Measurements from ENCODE around the gene NRXN3.

The NRXN3 gene

GRCh38 chr14:78141590-78141989 lies 28.6 kb upstream of the NRXN3 start:
- Histone ChIP-seq H3K9me3 (no peaks in the 10 kb centered on the region), H3K4me3 (no peak overlapping the region), H3K9ac (no peak overlapping the region), H3K4me2 (no peak overlapping the region), H3K4me1 (no peaks in the 10 kb centered on the region), H3K36me3 (no peaks in the 10 kb centered on the region), H3K27ac (no peak overlapping the region), H4K20me1 (no peaks in the 10 kb centered on the region), H3K27me3 (no peaks in the 10 kb centered on the region)
- TF ChIP-seq Cebpa-rat (IDR thresholded peaks at IDR 0.05): no peak

DNA sequence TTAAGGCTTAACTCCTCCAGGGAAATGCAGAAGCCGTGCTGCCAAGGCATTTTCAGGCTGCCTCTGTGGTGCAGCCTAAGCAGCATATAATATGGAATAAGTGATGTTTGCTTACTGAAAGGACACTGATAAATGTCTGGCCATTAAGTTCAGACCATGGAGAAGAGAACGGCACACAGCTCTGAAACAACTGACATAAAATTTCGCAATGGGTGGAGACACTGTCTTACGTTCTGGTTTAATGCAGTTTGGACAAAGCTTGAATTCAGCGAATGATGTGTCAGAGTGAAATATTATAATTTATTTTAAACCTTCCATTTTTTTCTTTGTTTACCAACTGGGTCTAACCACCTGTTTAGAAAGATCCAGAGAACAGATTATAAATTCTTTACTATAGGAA lies 27.2 kb upstream of the NRXN3 start:
- no peak for TF ChIP-seq Cebpa-rat (IDR thresholded peaks at IDR 0.05)
- Histone ChIP-seq H3K4me3 (no peak overlapping the region), H3K27ac (no peak overlapping the region), H3K27me3 (no peaks in the 10 kb centered on the region), H4K20me1 (no peaks in the 10 kb centered on the region), H3K36me3 (no peaks in the 10 kb centered on the region), H3K9ac (no peak overlapping the region), H3K4me1 (no peaks in the 10 kb centered on the region), H3K4me2 (no peak overlapping the region), H3K9me3 (no peaks in the 10 kb centered on the region)

- Histone ChIP-seq H3K36me3 (no peaks in the 10 kb centered on the region), H3K4me1 (no peaks in the 10 kb centered on the region), H3K27me3 (no peaks in the 10 kb centered on the region), H3K9me3 (no peaks in the 10 kb centered on the region), H3K4me2 (no peak overlapping the region), H3K9ac (no peak overlapping the region), H3K27ac (no peak overlapping the region), H4K20me1 (no peaks in the 10 kb centered on the region), H3K4me3 (no peak overlapping the region)
- TF ChIP-seq Cebpa-rat (IDR thresholded peaks at IDR 0.05): no peak
These were observed 26.6 kb upstream of the NRXN3 start for GRCh38 chr14:78143489-78144145.

DNA sequence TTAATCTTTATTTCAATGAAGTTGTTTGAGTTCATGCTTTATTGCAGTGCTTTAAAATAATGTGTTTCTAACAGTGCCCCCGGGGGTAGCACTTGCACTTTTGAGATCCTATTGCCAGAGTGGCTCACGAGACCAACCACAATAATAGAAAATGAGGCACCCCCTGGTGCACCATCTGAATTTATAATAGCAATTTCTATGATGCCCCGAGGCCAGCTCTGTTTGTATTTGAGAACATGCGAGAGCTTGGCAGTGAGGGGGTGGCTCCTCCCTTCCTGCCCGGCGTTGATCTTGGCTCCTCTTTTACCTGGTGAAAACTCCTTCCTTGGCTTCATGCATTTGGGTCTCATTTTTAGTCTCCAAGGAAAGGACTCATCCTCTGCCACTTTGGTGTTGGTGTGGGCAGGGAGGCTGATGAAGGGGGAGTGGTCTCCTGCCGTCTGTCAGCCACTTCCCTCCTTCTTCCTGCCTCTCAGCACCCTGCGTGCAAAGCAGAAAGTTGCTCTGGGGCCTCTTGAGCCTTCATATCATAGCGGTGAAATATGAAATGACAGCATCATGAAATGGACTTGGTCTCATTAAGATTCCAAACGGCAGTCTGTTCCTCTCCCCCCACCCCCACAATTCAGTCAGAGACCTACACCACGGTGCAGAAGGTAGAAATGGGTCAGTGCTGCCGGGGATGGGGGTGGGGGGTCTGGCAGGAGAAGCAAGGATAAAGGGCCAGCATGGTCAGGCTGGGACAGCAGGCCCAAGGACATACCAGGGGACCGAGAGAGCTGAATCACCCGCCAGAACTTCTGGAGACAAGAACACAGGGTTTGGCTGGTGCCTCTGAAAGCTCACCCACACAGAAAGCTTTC lies 17.7 kb upstream of the NRXN3 start:
- Histone ChIP-seq H3K27me3 (no peaks in the 10 kb centered on the region), H3K4me2 (peak overlapping the region; percentile 40), H4K20me1 (no peaks in the 10 kb centered on the region), H3K27ac (no peak overlapping the region), H3K9ac (no peak overlapping the region), H3K36me3 (no peaks in the 10 kb centered on the region), H3K4me3 (no peak overlapping the region), H3K9me3 (no peaks in the 10 kb centered on the region), H3K4me1 (peaks cover 9% of the 10 kb centered on the region)
- TF ChIP-seq Cebpa-rat (IDR thresholded peaks at IDR 0.05): no peak

GRCh38 chr14:78153064-78153341 lies 17.2 kb upstream of the NRXN3 start:
- peak overlapping the region; percentile 40 for H3K4me2 ChIP-seq
- no peaks in the 10 kb centered on the region for H4K20me1 ChIP-seq
- H3K9me3 ChIP-seq: no peaks in the 10 kb centered on the region
- TF ChIP-seq Cebpa-rat (IDR thresholded peaks at IDR 0.05): no peak
- H3K9ac ChIP-seq: no peak overlapping the region
- no peaks in the 10 kb centered on the region for H3K27me3 ChIP-seq
- H3K27ac ChIP-seq: no peak overlapping the region
- no peaks in the 10 kb centered on the region for H3K36me3 ChIP-seq
- no peak overlapping the region for H3K4me3 ChIP-seq
- peaks cover 9% of the 10 kb centered on the region for H3K4me1 ChIP-seq

DNA sequence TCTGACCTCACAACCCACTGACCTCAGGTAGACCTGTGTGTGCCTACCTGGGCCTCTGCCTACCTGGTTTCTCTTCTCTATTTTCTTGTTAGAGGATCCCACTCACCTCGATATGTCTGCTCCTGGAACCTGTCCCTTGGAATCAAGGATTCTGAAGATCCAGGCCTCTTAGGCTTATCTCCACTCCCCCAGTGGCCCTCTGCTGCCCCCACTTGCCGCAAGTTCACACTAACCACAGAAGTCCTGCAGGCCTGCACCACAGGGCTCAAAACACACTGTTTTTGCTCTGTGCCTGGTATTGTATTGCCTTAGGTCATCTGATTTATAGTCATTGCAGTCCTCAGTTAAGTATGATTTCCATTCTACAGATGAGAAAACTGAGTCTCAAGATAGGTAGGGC lies 15.3 kb upstream of the NRXN3 start:
- Histone ChIP-seq H3K4me1 (peaks cover 9% of the 10 kb centered on the region), H4K20me1 (0 out of 2 replicates have a peak, but pooled peaks cover 7% of the 10 kb centered on the region), H3K27me3 (no peaks in the 10 kb centered on the region), H3K27ac (no peak overlapping the region), H3K4me3 (no peak overlapping the region), H3K36me3 (no peaks in the 10 kb centered on the region), H3K9me3 (no peaks in the 10 kb centered on the region), H3K9ac (no peak overlapping the region), H3K4me2 (no peak overlapping the region)
- TF ChIP-seq Cebpa-rat (IDR thresholded peaks at IDR 0.05): no peak

- 0 out of 2 replicates have a peak, but pooled peaks cover 7% of the 10 kb centered on the region for H4K20me1 ChIP-seq
- no peak overlapping the region for H3K4me2 ChIP-seq
- H3K9ac ChIP-seq: no peak overlapping the region
- H3K9me3 ChIP-seq: no peaks in the 10 kb centered on the region
- H3K4me1 ChIP-seq: peaks cover 9% of the 10 kb centered on the region
- H3K36me3 ChIP-seq: no peaks in the 10 kb centered on the region
- H3K27me3 ChIP-seq: no peaks in the 10 kb centered on the region
- H3K27ac ChIP-seq: no peak overlapping the region
- H3K4me3 ChIP-seq: no peak overlapping the region
- TF ChIP-seq Cebpa-rat (IDR thresholded peaks at IDR 0.05): no peak
These were observed 14.0 kb upstream of the NRXN3 start for GRCh38 chr14:78156196-78156595.

- H3K4me1 ChIP-seq: peaks cover 3% of the 10 kb centered on the region
- H4K20me1 ChIP-seq: 0 out of 2 replicates have a peak, but pooled peaks cover 7% of the 10 kb centered on the region
- H3K4me3 ChIP-seq: no peak overlapping the region
- no peak for TF ChIP-seq Cebpa-rat (IDR thresholded peaks at IDR 0.05)
- H3K4me2 ChIP-seq: no peak overlapping the region
- H3K27me3 ChIP-seq: no peaks in the 10 kb centered on the region
- no peak overlapping the region for H3K9ac ChIP-seq
- H3K36me3 ChIP-seq: no peaks in the 10 kb centered on the region
- no peaks in the 10 kb centered on the region for H3K9me3 ChIP-seq
- no peak overlapping the region for H3K27ac ChIP-seq
These were observed 12.4 kb upstream of the NRXN3 start for GRCh38 chr14:78157494-78158437.

- no peak overlapping the region for H3K27ac ChIP-seq
- H4K20me1 ChIP-seq: peaks cover 7% of the 10 kb centered on the region; the same call in 1 of the 2 replicates
- no peak overlapping the region for H3K4me3 ChIP-seq
- no peaks in the 10 kb centered on the region for H3K27me3 ChIP-seq
- H3K9ac ChIP-seq: no peak overlapping the region
- no peaks in the 10 kb centered on the region for H3K36me3 ChIP-seq
- TF ChIP-seq Cebpa-rat (IDR thresholded peaks at IDR 0.05): no peak
- H3K4me1 ChIP-seq: peaks cover 9% of the 10 kb centered on the region
- H3K9me3 ChIP-seq: no peaks in the 10 kb centered on the region
- H3K4me2 ChIP-seq: no peak overlapping the region
These were observed 8.0 kb upstream of the NRXN3 start for GRCh38 chr14:78162202-78162601.

Data from BLaER1 (cell line).